ENCODE results near the gene ALKBH4. TPM values are rescaled to one million over a fixed set of nuclear protein-coding genes. Genes with fewer than 3 reads are reported as not detected.
"Not testable (repeated sequence)": the region's sequence is repeated elsewhere in the genome, so short reads cannot be mapped to it uniquely, and the experiment has no call there.

The ALKBH4 gene
- total RNA-seq, 1 experiment from 2014 or later: 19.5 TPM

DNA sequence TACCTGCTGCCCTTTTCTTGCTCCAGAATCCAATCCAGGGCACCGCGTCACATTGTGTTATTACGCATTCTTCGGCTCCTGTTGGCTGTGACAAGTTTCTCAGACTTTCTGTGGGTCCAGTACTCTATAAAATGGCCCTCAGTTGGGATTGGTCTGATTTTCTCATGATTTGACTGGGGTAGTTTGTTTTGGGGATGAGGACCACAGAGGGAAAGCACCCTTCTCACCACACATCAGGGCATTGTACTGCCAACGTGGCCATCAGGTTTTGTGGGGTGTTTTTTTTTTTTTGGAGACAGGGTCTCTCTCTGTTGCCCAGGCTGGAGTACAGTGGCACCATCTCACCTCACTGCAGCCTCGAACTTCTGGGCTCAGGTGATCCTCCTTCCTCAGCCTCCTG lies 48.3 kb downstream of the ALKBH4 start:
- DNase-seq (ENCODE audit: low read depth, low spot score): no peak
- in situ Hi-C loops (cut with HindIII; ENCODE audit: low pct_unique_long_range_greater_than_20kb, low sequenced_read_pairs): no loop called here

DNA sequence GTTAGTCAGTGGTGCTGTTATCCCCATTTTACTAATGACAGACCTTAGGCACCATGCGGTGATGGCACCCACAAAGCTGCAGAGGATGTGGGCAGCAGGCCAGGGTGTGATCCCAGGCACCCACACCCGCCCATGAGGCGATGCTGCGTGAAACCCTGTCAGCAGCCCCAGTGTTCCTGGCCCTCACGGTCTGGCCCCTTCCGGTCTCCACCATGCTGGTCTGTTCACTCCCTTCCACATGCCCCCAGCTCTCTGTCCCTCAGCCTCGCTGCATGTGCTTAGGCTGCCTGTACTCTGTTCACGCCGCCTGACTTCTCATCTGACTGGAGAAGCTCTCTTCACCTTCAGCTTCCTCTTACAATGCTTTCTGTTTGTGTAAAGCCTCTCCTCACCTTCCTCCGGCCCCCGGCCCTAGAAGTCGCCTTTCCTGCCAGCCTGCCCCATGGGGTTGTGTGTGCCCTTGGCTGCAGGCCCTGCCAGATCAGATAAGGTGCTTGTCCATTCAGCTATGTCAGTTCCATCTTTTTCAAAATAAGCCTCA lies 48.9 kb downstream of the ALKBH4 start:
- in situ Hi-C loops (cut with HindIII; ENCODE audit: low pct_unique_long_range_greater_than_20kb, low sequenced_read_pairs): no loop called here
- DNase-seq (ENCODE audit: low read depth, low spot score): no peak

DNA sequence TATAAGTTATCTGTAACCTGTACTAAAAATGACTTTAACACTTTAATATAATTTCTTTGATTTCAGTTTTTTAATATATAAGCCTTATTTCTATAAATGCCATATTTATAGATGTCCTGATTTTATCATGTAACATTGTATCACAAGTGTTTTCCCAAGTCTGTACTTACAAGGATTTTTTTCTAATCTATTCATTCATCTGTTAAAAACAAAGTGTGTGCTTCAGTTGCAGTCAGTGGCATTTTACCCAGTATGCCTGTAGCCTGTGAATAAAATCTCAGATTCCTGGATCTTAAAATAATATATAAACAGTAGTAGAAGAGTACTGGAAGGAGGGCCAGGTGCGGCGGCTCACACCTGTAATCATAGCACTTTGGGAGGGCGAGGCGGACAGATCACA lies 51.1 kb downstream of the ALKBH4 start:
- in situ Hi-C loops (cut with HindIII; ENCODE audit: low pct_unique_long_range_greater_than_20kb, low sequenced_read_pairs): no loop called here
- DNase-seq (ENCODE audit: low read depth, low spot score): no peak

DNA sequence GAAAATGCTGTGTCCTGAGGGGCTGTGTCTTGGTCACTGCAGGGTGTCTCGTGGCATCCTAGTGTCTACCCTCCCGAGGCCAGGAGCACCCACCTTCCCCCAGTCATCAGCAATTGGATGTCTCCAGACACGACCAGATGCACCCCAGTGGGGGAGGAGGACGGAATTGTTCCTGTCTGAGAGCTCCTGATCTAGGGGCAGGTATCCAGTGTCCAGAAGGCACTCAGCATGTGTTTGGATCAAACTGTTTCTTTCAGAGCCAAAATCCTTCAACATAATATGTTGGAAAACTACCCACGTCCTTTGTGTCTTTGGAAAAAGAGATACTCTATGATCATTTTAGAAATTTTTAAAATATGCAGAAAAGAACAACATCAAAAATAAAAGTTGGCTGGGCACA lies 51.6 kb downstream of the ALKBH4 start:
- DNase-seq (ENCODE audit: low read depth, low spot score): no peak
- in situ Hi-C loops (cut with HindIII; ENCODE audit: low pct_unique_long_range_greater_than_20kb, low sequenced_read_pairs): no loop called here

DNA sequence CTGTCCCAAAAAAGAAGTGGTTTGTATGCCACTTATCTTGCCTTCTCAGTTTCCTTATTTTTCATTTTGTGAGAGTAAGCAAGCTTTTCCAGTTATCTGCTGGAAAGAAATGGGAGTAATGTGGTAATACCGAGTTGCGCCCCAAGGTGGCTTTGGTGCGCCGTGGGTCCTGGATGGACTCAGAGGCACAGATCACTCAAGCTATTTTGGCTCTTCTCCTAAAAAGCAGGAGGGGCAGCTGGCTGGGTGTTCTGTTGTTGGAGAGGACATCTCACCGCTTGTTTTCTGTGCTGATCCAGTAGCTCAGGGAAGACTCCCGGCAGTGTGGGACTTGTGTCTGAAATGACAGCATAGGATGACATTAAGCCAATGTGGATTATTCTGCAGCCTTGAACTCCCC lies 52.1 kb downstream of the ALKBH4 start:
- peak; percentile 55 for DNase-seq (ENCODE audit: low read depth, low spot score)
- in situ Hi-C loops (cut with HindIII; ENCODE audit: low pct_unique_long_range_greater_than_20kb, low sequenced_read_pairs): no loop called here

DNA sequence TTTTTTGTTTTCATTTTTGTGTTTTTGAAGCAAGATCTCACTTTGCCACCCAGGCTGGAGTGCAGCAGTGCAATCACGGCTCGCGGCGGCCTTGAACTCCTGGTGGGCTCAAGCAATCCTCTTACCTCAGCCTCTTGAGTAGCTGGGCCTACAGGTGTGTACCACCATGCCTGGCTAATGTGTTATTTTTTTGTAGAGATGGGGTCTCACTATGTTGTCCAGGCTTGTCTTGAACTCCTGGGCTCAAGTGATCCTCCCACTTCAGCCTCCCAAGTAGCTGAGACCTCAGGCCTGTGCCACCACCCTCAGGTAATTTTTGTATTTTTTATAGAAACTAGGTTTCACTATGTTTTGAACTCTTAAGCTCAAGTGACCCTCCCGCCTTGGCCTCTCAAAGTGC lies 53.7 kb downstream of the ALKBH4 start:
- in situ Hi-C loops (cut with HindIII; ENCODE audit: low pct_unique_long_range_greater_than_20kb, low sequenced_read_pairs): no loop called here
- DNase-seq (ENCODE audit: low read depth, low spot score): no peak

DNA sequence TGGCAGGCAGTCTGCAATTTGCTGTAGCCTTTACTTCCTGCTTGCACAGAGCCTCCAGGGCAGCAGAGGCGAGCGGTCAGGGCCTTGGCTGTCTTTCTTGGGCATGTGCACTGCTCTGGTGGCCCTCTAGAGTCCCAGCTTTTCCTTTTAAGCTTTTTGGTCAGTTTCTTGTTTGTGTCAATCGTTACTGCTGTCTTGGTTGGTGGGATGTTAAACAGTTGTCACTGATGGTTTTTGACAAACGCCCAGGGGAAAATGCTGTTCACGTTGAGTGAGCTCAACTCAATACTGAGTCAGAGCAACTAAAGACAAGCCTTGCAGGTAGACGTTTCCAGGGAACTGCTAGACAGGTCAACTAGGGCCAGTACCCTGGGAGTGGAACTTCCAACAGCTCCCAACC lies 54.5 kb downstream of the ALKBH4 start:
- DNase-seq (ENCODE audit: low read depth, low spot score): no peak
- in situ Hi-C loops (cut with HindIII; ENCODE audit: low pct_unique_long_range_greater_than_20kb, low sequenced_read_pairs): no loop called here

DNA sequence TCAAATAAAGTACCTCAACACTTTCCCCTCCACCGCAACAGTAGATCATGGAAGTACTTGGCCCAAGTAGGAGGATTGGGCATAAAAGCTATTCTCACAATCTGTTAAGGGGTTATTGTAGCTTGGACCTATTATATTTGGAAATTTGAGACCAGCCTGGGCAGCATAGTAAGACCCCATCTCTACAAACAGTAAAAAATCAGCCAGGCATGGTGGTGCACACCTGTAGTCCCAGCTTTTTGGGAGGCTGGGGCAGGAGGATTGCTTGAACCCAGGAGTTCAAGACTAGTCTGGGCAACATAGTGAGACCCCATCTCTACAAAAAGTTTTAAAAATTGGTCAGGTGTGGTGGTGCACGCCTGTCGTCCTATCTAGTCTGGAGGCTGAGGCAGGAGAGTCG lies 55.3 kb downstream of the ALKBH4 start:
- DNase-seq (ENCODE audit: low read depth, low spot score): no peak
- in situ Hi-C loops (cut with HindIII; ENCODE audit: low pct_unique_long_range_greater_than_20kb, low sequenced_read_pairs): no loop called here

DNA sequence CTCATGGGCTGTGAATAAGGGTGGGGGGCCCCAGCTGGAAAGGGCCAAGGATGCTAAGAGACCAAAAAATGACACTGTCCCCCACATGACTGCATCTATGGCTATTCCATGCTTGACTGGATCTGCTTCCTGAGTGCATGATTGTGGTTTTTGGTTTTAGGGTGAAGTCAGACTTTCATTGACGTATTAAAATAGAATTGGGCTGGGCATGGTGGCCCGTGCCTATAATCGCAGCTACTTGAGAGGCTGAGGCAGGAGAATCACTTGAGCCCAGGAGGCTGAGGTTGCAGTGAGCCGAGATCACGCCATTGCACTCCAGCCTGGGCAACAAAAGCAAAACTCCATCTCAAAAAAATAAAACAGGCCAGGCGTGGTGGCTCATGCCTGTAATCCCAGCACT lies 56.1 kb downstream of the ALKBH4 start:
- DNase-seq (ENCODE audit: low read depth, low spot score); in situ Hi-C loops (cut with HindIII; ENCODE audit: low pct_unique_long_range_greater_than_20kb, low sequenced_read_pairs): not testable (repeated sequence)

DNA sequence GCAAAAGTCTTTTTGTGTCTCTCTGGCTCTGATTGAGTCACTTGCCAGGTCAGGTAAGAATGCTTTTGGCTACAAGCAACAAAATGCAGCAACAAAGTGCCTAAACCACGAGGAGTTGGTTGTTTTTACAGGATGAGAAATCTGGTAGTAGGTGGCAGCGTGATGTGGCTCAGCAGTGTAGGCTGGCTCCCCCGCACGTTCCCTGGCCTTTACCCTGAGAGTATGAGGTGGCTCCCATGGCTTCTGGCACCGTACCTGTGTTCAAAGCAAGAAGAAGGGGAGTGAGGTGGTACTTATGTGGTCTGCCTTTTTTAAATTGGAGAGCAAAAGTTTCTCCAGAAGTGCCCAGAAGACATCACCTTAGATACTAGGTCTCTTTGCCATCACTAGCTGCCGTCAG lies 56.8 kb downstream of the ALKBH4 start:
- in situ Hi-C loops (cut with HindIII; ENCODE audit: low pct_unique_long_range_greater_than_20kb, low sequenced_read_pairs): no loop called here
- no peak for DNase-seq (ENCODE audit: low read depth, low spot score)

Other genes starting within 250 kb of the ALKBH4 start
- gene SH2B2, start 178.0 kb downstream of the ALKBH4 start, total RNA-seq (2014; rRNA removed; shearing (Covaris generic)): 2.5 and 4.5 TPM in 2 replicates
- gene SPDYE6, start 108.4 kb downstream of the ALKBH4 start, total RNA-seq (2014; rRNA removed; shearing (Covaris generic)): not detected in 2 replicates
- 25.8 and 25.9 TPM in 2 replicates for gene PRKRIP1, start 68.5 kb downstream of the ALKBH4 start, total RNA-seq (2014; rRNA removed; shearing (Covaris generic))
- gene ORAI2, start 31.3 kb downstream of the ALKBH4 start, total RNA-seq (2014; rRNA removed; shearing (Covaris generic)): 21.4 and 22.3 TPM in 2 replicates
- gene LRWD1, start 121 bp upstream of the ALKBH4 start, total RNA-seq (2014; rRNA removed; shearing (Covaris generic)): 33.3 and 37.2 TPM in 2 replicates
- gene POLR2J, start 14.1 kb upstream of the ALKBH4 start, total RNA-seq (2014; rRNA removed; shearing (Covaris generic)): 81.3 and 105 TPM in 2 replicates
- gene RASA4B, start 52.9 kb upstream of the ALKBH4 start, total RNA-seq (2014; rRNA removed; shearing (Covaris generic)): 1.1 and 2.7 TPM in 2 replicates
- 1.8 and 2.3 TPM in 2 replicates for gene UPK3BL2, start 78.8 kb upstream of the ALKBH4 start, total RNA-seq (2014; rRNA removed; shearing (Covaris generic))
- not detected in 2 replicates for gene SPDYE2, start 86.4 kb upstream of the ALKBH4 start, total RNA-seq (2014; rRNA removed; shearing (Covaris generic))
- 15.2 and 16.2 TPM in 2 replicates for gene POLR2J3, start 107.7 kb upstream of the ALKBH4 start, total RNA-seq (2014; rRNA removed; shearing (Covaris generic))
- gene RASA4, start 151.9 kb upstream of the ALKBH4 start, total RNA-seq (2014; rRNA removed; shearing (Covaris generic)): 0.61 and 1.2 TPM in 2 replicates
- 5.6 and 7.8 TPM in 2 replicates for gene UPK3BL1, start 177.9 kb upstream of the ALKBH4 start, total RNA-seq (2014; rRNA removed; shearing (Covaris generic))
- gene SPDYE2B, start 185.5 kb upstream of the ALKBH4 start, total RNA-seq (2014; rRNA removed; shearing (Covaris generic)): not detected in 2 replicates
- gene POLR2J2, start 206.8 kb upstream of the ALKBH4 start, total RNA-seq (2014; rRNA removed; shearing (Covaris generic)): 2.4 and 2.5 TPM in 2 replicates